LNCaP clone FGC (cell line): ENCODE data around the gene CRISPLD2.

Experiments used
- DNase-seq: peaks from one replicate; pipeline ENCODE4 v3.0.0-alpha.2; 2011; ENCODE audit warnings: low read depth
- H3K4me3 ChIP-seq: 2 replicates; pipeline ENCODE4 v1.5.1; 2011; ENCODE audit warnings: mild to moderate bottlenecking, low read depth, low read length, control low read depth
- TF ChIP-seq, protein P1 (sequence below): IDR thresholded peaks from 2 replicates; pipeline ENCODE4 v1.5.1; 2012; ENCODE audit warnings: mild to moderate bottlenecking; ENCODE audit not compliant: control insufficient read depth, insufficient read depth; ENCODE audit errors: extremely low read depth

The CRISPLD2 gene

DNA sequence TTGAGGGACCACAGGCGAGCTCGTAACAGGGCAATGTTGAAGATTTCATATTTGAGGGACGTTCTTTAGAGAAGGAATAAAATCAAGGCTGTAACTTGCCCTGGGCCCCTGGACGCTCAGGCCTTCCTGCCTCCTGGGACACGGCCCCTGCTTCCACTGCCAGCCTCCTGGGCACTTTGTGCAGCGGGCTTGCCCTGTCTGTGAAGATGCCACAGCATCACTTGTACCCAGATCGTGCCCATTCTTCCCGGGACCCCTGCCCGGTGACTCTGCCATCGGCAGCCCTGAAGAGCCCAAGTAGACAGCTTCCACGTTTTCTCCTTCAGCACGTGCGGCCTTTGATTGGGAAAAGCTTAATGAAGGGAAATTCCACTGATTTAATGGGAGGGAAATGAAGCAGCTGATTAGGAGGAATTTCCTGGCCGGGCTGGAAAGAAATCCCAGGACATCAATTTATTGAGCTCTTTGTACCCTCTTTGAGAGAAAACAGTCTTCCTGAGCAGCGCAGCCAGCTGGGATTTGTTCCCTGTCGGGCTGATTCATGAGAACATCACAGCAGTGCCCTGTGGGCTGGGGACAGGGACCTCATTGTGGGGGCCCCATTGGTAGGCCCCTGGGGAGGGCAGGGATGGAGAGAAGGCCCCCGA, 71.5 kb downstream of the CRISPLD2 start:
- TF ChIP-seq, protein P1, sequence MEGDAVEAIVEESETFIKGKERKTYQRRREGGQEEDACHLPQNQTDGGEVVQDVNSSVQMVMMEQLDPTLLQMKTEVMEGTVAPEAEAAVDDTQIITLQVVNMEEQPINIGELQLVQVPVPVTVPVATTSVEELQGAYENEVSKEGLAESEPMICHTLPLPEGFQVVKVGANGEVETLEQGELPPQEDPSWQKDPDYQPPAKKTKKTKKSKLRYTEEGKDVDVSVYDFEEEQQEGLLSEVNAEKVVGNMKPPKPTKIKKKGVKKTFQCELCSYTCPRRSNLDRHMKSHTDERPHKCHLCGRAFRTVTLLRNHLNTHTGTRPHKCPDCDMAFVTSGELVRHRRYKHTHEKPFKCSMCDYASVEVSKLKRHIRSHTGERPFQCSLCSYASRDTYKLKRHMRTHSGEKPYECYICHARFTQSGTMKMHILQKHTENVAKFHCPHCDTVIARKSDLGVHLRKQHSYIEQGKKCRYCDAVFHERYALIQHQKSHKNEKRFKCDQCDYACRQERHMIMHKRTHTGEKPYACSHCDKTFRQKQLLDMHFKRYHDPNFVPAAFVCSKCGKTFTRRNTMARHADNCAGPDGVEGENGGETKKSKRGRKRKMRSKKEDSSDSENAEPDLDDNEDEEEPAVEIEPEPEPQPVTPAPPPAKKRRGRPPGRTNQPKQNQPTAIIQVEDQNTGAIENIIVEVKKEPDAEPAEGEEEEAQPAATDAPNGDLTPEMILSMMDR = no peak
- no peak overlapping the region for H3K4me3 ChIP-seq
- no peak for DNase-seq

DNA sequence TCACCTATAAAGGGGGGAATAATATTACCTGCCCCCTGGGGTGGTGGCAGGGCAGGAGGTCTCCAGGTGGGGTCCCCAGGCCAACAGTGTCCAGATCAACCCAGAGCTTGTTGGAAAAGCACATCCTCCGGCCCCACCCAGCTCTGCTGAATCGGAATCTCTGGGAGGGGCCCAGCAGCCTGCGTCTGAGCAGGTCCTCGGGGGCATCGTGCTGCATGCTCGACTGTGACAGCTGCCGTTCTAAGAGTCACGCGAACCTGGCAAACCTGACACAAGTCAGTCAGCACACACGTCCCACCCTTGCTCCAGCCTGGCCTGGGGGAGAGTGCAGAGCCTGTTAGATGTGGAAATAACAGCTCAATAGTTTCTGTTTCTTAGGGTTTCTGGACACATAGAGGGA, 72.3 kb downstream of the CRISPLD2 start:
- no peak for DNase-seq
- no peak overlapping the region for H3K4me3 ChIP-seq
- TF ChIP-seq, protein P1 = no peak

DNA sequence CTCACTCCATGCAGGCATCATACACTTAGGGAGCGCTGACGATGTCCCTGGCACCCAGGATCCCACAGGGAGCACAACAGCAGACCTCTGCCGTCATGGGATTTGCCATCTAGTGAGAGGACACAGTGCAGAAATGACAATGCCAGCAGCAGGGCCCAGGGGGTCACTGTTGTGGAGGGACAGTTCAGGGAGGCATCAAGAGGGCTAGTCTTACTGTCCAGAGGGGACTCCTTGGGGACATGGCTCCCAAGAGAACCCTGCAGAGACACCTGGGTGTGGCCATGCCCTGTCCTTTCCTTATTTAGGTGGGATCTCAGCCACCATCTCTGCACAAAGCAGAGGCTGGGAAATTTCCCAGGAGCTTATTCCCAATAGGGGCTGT, 73.7 kb downstream of the CRISPLD2 start:
- no peak overlapping the region for H3K4me3 ChIP-seq
- TF ChIP-seq, protein P1 = no peak
- no peak for DNase-seq

DNA sequence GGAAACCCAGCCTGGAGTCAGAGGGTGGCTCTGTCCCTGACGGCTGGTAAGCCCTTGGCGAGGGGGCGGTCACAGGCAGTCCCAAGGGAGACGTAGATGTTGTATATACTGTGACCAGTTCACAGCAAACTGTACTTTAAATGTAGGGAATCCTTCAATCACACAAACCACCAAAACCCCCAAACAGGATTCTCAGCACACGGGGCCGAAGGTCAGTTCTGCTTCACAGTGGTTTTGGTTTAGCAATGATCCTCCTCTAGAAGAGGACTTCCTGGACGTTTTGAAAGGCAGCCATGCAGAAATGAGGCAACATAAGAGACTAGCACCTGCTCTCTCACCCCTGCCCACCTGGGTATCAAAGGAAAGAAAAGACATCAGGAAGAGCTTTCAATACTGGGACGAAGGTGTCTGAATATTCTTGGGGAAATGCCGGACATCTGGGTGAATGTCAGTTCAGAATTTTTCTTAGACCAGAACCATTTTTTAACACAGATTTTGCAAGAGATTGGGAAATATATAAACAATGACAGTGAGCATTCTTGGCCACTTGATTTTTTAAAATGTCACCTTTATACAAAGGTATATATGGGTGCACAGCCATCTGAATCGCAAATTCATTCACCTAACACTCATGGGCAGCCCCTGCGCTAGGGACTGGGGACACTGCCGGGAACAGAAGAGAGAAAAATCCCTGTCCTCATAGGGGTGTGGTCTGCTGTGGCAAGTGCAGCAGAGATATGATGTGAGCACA, 74.2 kb downstream of the CRISPLD2 start:
- DNase-seq = no peak
- no peak overlapping the region for H3K4me3 ChIP-seq
- TF ChIP-seq, protein P1 = no peak

DNA sequence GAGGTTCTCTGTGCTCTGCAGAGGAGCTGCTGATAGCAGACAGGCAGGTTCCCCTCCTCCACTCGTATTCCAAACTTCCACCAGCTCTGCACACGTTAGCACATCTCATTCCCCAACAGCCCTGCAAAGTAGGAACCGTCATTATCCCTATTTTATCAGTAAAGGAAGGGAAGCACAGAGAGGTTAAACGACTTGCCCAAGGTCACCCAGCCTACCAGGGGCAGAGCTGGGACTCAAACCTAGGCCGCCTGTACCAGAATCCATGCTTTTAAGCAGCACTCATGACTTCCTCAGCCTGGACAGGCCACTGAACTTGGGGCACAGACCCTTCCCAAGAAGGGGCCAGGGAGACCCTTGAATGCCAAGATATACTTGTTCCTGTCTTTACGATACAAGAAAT, 75.2 kb downstream of the CRISPLD2 start:
- H3K4me3 ChIP-seq = no peak overlapping the region
- TF ChIP-seq, protein P1 = no peak
- DNase-seq = no peak

DNA sequence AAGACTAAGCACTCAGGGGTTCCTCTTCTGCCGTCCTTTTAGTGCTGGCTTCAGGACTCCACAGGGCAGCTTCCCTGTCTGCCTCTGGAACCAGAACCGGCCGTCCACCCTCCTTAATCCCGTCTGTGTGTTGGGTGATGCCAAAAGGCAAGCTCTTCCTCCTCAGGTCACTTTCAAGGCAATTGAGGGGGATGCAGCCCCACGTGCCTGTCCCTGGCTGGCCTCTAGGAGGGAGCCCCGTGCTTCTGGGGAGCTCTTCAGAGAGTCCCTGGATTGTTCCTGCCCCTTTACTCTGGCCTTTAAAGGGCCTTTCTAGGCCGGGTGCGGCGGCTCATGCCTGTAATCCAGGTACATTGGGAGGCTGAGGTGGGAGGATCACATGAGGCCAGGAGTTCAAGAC, 77.1 kb downstream of the CRISPLD2 start:
- TF ChIP-seq, protein P1 = no peak
- no peak for DNase-seq

More for the DNA sequence above, 77.1 kb downstream of the CRISPLD2 start:
- no peak overlapping the region for H3K4me3 ChIP-seq
